ENCODE measurements around the gene KRT33B.

The KRT33B gene

DNA sequence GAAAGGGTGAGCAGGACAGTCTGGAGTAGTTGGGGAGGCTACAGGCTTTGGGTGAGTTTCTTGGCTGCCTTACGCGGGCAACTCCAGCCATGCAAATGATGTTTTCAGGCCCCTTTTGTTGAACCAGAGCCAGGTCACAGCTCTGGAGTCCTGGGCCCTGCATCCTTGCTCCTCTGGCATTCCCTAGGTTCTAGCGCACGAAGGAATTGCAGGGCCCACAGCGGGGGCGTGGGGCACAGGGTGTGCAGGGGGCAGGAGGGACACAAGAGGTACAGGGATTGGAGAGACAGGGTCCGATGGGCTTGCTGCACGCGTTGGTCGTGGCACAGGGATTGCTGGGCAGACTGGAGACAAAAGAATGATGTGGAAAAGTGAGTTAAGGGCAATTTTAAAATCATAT lies 24.2 kb upstream of the KRT33B start:
- Histone ChIP-seq H3K27me3 (ENCODE audit: low read length) (0 out of 2 replicates have a peak, but pooled peaks cover 4% of the 10 kb centered on the region), H3K9me2 (replicated peaks; ENCODE audit: insufficient read depth, low read length) (no peaks in the 10 kb centered on the region), H3K4me2 (ENCODE audit: low read depth, low read length, poor library complexity, severe bottlenecking) (no peak overlapping the region), H3K36me3 (ENCODE audit: low read length) (no peaks in the 10 kb centered on the region), H3K79me2 (ENCODE audit: insufficient read depth, low read length) (no peaks in the 10 kb centered on the region), H3F3A (ENCODE audit: insufficient read depth) (no peaks in the 10 kb centered on the region), H3K4me3 (ENCODE audit: insufficient read depth, low read length, poor library complexity, severe bottlenecking) (no peak overlapping the region), H2AFZ (ENCODE audit: low read depth, low read length, severe bottlenecking) (no peak overlapping the region), H3K9ac (ENCODE audit: low read length) (no peak overlapping the region), H3K27ac (ENCODE audit: low read depth, low read length) (no peak overlapping the region), H4K20me1 (ENCODE audit: low read depth, low read length) (no peaks in the 10 kb centered on the region), H3K9me3 (ENCODE audit: insufficient read depth, low read length) (0 out of 2 replicates have a peak, but pooled peaks cover 3% of the 10 kb centered on the region)
- TF ChIP-seq CTCF (IDR thresholded peaks at IDR 0.05; ENCODE audit: insufficient read depth, low read length, poor library complexity, severe bottlenecking) (no peak), EZH2phosphoT487 (conservative IDR thresholded peaks at IDR 0.05; ENCODE audit: low read length) (no peak)

DNA sequence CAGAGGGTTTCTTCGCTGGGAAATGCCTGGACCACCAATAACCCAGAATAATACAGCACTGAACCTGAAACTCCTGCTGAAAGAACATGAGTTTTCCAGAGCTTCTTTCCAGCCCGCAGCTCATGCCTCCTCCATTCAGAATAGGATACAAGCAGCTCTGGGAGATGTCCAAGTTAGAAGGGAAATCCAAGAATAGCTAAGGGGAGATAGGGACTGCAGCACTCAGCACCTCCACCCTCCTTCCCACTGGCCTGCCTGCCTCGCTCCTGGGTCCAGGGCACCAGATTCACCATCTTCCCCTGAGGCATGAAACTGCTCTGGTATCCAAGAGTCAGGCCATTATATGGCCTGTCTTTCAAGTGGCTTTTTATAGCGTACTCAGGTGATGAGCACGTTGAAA lies 23.7 kb upstream of the KRT33B start:
- Histone ChIP-seq H3K4me3 (ENCODE audit: insufficient read depth, low read length, poor library complexity, severe bottlenecking) (no peak overlapping the region), H3F3A (ENCODE audit: insufficient read depth) (no peaks in the 10 kb centered on the region), H3K79me2 (ENCODE audit: insufficient read depth, low read length) (no peaks in the 10 kb centered on the region), H3K27me3 (ENCODE audit: low read length) (0 out of 2 replicates have a peak, but pooled peaks cover 4% of the 10 kb centered on the region), H3K9ac (ENCODE audit: low read length) (no peak overlapping the region), H3K9me3 (ENCODE audit: insufficient read depth, low read length) (0 out of 2 replicates have a peak, but pooled peaks cover 3% of the 10 kb centered on the region), H3K9me2 (replicated peaks; ENCODE audit: insufficient read depth, low read length) (no peaks in the 10 kb centered on the region), H3K4me2 (ENCODE audit: low read depth, low read length, poor library complexity, severe bottlenecking) (no peak overlapping the region), H2AFZ (ENCODE audit: low read depth, low read length, severe bottlenecking) (no peak overlapping the region), H3K27ac (ENCODE audit: low read depth, low read length) (no peak overlapping the region), H3K36me3 (ENCODE audit: low read length) (no peaks in the 10 kb centered on the region), H4K20me1 (ENCODE audit: low read depth, low read length) (no peaks in the 10 kb centered on the region)
- TF ChIP-seq EZH2phosphoT487 (conservative IDR thresholded peaks at IDR 0.05; ENCODE audit: low read length) (no peak), CTCF (IDR thresholded peaks at IDR 0.05; ENCODE audit: insufficient read depth, low read length, poor library complexity, severe bottlenecking) (no peak)

DNA sequence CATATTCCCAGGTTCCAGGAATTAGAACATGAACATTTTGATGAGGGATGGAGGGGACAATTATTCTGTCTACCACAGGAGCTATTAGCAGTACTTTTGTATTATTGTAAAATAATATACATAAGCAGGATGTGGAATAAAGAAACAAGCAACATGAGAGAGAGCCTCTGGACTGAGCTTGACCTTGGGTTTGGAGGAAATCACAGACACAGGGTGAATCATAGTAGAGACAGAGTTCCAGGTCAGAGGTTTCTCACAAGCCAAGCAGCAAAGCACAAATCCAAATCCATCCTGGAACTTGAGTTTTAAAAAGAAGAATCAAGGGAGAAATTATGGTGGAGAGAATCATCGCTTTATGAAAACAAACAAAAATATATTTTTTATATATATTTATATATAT lies 22.7 kb upstream of the KRT33B start:
- Histone ChIP-seq H3K4me2 (ENCODE audit: low read depth, low read length, poor library complexity, severe bottlenecking) (no peak overlapping the region), H3K27ac (ENCODE audit: low read depth, low read length) (no peak overlapping the region), H3K27me3 (ENCODE audit: low read length) (0 out of 2 replicates have a peak, but pooled peaks cover 4% of the 10 kb centered on the region), H3K9me2 (replicated peaks; ENCODE audit: insufficient read depth, low read length) (no peaks in the 10 kb centered on the region), H3K9ac (ENCODE audit: low read length) (no peak overlapping the region), H3F3A (ENCODE audit: insufficient read depth) (no peaks in the 10 kb centered on the region), H3K9me3 (ENCODE audit: insufficient read depth, low read length) (0 out of 2 replicates have a peak, but pooled peaks cover 3% of the 10 kb centered on the region), H3K4me3 (ENCODE audit: insufficient read depth, low read length, poor library complexity, severe bottlenecking) (no peak overlapping the region), H4K20me1 (ENCODE audit: low read depth, low read length) (no peaks in the 10 kb centered on the region), H2AFZ (ENCODE audit: low read depth, low read length, severe bottlenecking) (no peak overlapping the region), H3K36me3 (ENCODE audit: low read length) (no peaks in the 10 kb centered on the region), H3K79me2 (ENCODE audit: insufficient read depth, low read length) (no peaks in the 10 kb centered on the region)
- TF ChIP-seq CTCF (IDR thresholded peaks at IDR 0.05; ENCODE audit: insufficient read depth, low read length, poor library complexity, severe bottlenecking), result no peak
- TF ChIP-seq EZH2phosphoT487 (conservative IDR thresholded peaks at IDR 0.05; ENCODE audit: low read length), result no peak

Data from SU-DHL-6 (cell line).